ENCODE results near the gene LRRC4B. TPM values are rescaled to one million over a fixed set of nuclear protein-coding genes. Genes with fewer than 3 reads are reported as not detected.

The LRRC4B gene
- total and polyA plus RNA-seq, 2 of the 13 experiments (the other 11 are each of a cell fraction or from before 2014, with no cell fraction given): not detected

DNA sequence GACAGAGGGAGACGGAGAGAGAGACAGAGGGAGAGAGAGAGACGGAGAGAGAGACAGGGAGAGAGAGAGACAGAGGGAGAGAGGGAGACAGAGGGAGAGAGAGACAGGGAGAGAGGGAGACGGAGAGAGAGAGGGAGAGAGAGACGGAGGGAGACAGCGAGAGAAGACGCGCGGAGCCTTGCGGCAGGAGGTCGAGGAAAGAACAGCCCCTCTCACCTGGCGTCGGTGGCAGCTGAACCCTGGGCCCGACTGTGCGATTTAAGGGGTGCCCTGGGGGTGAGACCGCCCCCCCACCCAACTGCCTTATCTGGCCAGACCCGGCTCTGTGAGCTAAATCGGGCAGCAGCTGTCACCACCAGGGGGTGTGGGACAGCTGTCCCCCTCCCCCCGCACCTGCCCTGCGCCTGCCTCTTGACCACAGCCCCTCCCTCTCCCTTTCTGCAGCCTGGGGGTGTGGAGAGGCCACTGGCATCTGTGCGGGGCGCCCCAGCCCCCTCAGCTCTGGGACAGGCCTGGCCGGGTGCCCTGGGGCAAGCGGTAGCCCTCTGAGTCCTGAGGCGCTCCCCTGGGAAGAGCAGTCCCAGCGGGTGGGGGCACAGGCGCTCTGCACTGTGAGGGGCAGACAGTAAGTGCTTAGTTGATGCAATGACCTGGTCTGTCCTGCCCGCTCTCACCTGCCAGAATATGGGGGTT lies 68.0 kb downstream of the LRRC4B start:
- ChIA-PET CTCF (ENCODE audit: low intra/inter-chr PET ratio, low total read pairs) (no interaction called here), POLR2A (no interaction called here)
- Histone ChIP-seq H2AFZ (ENCODE audit: low read length) (no peak overlapping the region), H3K27me3 (ENCODE audit: control insufficient read depth in 1 of 2, insufficient read depth in 2 of 2, low read length in 2 of 2) (peaks cover 1 to 7% of the 10 kb centered on the region in 2 experiments; a peak in 3 of 5 replicates), H3K36me3 (replicated peaks in 1 of 2; ENCODE audit: control insufficient read depth in 1 of 2, insufficient read depth in 2 of 2, low read length in 2 of 2) (no peaks in the 10 kb centered on the region), H4K20me1 (ENCODE audit: insufficient read depth, low read length) (no peaks in the 10 kb centered on the region), H3K4me3 (replicated peaks in 1 of 3; ENCODE audit: insufficient read depth in 1 of 3, low read depth in 2 of 3, low read length in 3 of 3) (no peak overlapping the region), H3K4me1 (ENCODE audit: insufficient read depth, low read length) (peaks cover 11% of the 10 kb centered on the region), H3K27ac (ENCODE audit: extremely low read length, insufficient read depth, low read length) (no peak overlapping the region), H3K79me2 (ENCODE audit: insufficient read depth, low read length) (no peaks in the 10 kb centered on the region), H3K4me2 (ENCODE audit: low read depth, low read length) (no peak overlapping the region), H3K9me3 (ENCODE audit: low read length) (no peaks in the 10 kb centered on the region), H3K9ac (ENCODE audit: insufficient read depth, low read depth, low read length) (no peak overlapping the region)
- 36% methylated on average over 12 of the region's 27 CpGs for WGBS (ENCODE audit: low lambda C conversion rate)
- FAIRE-seq: no peak
- DNase-seq (ENCODE audit: low spot score): no peak
- BruUV-seq (replicated peaks): no TSS peak
- in situ Hi-C loops (cut with HindIII; ENCODE audit: extremely low pct_ligation_motif_present, low pct_unique_long_range_greater_than_20kb) (no loop called here), intact Hi-C loops (cut with micrococcal nuclease; ENCODE audit: unreplicated experiment) (no loop called here)
- peak; percentile 55 for ATAC-seq
- TF ChIP-seq PCBP2 (optimal IDR thresholded peaks at IDR 0.05; ENCODE audit: low read depth, low read length, poor library complexity, severe bottlenecking) (no peak), ZNF124 (CRISPR knock-in tag; IDR thresholded peaks at IDR 0.05) (no peak), HNRNPUL1 (IDR thresholded peaks at IDR 0.05; ENCODE audit: low read depth, low read length) (no peak), ZNF431 (CRISPR knock-in tag; IDR thresholded peaks at IDR 0.05; ENCODE audit: borderline replicate concordance, low read depth) (no peak), JUN (CRISPR knock-in tag; IDR thresholded peaks at IDR 0.05) (no peak), ZFP82 (CRISPR knock-in tag; IDR thresholded peaks at IDR 0.05; ENCODE audit: borderline replicate concordance) (no peak), ETV6 (CRISPR knock-in tag; conservative IDR thresholded peaks at IDR 0.05) (no peak)
- TF ChIP-seq, protein P1, sequence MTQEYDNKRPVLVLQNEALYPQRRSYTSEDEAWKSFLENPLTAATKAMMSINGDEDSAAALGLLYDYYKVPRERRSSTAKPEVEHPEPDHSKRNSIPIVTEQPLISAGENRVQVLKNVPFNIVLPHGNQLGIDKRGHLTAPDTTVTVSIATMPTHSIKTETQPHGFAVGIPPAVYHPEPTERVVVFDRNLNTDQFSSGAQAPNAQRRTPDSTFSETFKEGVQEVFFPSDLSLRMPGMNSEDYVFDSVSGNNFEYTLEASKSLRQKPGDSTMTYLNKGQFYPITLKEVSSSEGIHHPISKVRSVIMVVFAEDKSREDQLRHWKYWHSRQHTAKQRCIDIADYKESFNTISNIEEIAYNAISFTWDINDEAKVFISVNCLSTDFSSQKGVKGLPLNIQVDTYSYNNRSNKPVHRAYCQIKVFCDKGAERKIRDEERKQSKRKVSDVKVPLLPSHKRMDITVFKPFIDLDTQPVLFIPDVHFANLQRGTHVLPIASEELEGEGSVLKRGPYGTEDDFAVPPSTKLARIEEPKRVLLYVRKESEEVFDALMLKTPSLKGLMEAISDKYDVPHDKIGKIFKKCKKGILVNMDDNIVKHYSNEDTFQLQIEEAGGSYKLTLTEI (CRISPR knock-in tag; conservative IDR thresholded peaks at IDR 0.05): no peak
- TF ChIP-seq, protein P2, sequence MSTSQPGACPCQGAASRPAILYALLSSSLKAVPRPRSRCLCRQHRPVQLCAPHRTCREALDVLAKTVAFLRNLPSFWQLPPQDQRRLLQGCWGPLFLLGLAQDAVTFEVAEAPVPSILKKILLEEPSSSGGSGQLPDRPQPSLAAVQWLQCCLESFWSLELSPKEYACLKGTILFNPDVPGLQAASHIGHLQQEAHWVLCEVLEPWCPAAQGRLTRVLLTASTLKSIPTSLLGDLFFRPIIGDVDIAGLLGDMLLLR (CRISPR knock-in tag; IDR thresholded peaks at IDR 0.05): no peak
- TF ChIP-seq, protein P3, sequence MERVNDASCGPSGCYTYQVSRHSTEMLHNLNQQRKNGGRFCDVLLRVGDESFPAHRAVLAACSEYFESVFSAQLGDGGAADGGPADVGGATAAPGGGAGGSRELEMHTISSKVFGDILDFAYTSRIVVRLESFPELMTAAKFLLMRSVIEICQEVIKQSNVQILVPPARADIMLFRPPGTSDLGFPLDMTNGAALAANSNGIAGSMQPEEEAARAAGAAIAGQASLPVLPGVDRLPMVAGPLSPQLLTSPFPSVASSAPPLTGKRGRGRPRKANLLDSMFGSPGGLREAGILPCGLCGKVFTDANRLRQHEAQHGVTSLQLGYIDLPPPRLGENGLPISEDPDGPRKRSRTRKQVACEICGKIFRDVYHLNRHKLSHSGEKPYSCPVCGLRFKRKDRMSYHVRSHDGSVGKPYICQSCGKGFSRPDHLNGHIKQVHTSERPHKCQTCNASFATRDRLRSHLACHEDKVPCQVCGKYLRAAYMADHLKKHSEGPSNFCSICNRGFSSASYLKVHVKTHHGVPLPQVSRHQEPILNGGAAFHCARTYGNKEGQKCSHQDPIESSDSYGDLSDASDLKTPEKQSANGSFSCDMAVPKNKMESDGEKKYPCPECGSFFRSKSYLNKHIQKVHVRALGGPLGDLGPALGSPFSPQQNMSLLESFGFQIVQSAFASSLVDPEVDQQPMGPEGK (CRISPR knock-in tag; IDR thresholded peaks at IDR 0.05): peak; percentile 58; the same call in 1 of the 2 replicates
- TF ChIP-seq, protein P4, sequence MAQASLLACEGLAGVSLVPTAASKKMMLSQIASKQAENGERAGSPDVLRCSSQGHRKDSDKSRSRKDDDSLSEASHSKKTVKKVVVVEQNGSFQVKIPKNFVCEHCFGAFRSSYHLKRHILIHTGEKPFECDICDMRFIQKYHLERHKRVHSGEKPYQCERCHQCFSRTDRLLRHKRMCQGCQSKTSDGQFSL (CRISPR knock-in tag; IDR thresholded peaks at IDR 0.05): 0 out of 2 replicates have a peak, but pooled peaks have one; percentile 40
- TF ChIP-seq, protein P5, sequence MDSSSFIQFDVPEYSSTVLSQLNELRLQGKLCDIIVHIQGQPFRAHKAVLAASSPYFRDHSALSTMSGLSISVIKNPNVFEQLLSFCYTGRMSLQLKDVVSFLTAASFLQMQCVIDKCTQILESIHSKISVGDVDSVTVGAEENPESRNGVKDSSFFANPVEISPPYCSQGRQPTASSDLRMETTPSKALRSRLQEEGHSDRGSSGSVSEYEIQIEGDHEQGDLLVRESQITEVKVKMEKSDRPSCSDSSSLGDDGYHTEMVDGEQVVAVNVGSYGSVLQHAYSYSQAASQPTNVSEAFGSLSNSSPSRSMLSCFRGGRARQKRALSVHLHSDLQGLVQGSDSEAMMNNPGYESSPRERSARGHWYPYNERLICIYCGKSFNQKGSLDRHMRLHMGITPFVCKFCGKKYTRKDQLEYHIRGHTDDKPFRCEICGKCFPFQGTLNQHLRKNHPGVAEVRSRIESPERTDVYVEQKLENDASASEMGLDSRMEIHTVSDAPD (CRISPR knock-in tag; IDR thresholded peaks at IDR 0.05): no peak
- TF ChIP-seq, protein P6, sequence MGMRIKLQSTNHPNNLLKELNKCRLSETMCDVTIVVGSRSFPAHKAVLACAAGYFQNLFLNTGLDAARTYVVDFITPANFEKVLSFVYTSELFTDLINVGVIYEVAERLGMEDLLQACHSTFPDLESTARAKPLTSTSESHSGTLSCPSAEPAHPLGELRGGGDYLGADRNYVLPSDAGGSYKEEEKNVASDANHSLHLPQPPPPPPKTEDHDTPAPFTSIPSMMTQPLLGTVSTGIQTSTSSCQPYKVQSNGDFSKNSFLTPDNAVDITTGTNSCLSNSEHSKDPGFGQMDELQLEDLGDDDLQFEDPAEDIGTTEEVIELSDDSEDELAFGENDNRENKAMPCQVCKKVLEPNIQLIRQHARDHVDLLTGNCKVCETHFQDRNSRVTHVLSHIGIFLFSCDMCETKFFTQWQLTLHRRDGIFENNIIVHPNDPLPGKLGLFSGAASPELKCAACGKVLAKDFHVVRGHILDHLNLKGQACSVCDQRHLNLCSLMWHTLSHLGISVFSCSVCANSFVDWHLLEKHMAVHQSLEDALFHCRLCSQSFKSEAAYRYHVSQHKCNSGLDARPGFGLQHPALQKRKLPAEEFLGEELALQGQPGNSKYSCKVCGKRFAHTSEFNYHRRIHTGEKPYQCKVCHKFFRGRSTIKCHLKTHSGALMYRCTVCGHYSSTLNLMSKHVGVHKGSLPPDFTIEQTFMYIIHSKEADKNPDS (CRISPR knock-in tag; IDR thresholded peaks at IDR 0.05): no peak

Data from HepG2 (cell line).